HL-60/S4 treated with retinoic acid at 250 ng/mL for 4 days and 3 days (cell line): ENCODE measurements around the gene CDKN1C.

Source experiments
- in situ Hi-C: fragments of 300-500 bp; cut with MboI; formaldehyde crosslinking; loops from 2 replicates; pipeline ENCODE4 v1.7.0; 2022; ENCODE audit warnings: low sequenced_read_pairs

CDKN1C gene

GRCh38 chr11:2923446-2924375 is 38.1 kb upstream of the CDKN1C start:
- in situ Hi-C loops: no loop called here

GRCh38 chr11:2922655-2923054 is 37.1 kb upstream of the CDKN1C start:
- in situ Hi-C loops: no loop called here

- in situ Hi-C loops: no loop called here
Measured at GRCh38 chr11:2921742-2922493, 36.3 kb upstream of the CDKN1C start.

- in situ Hi-C loops: no loop called here
Measured at GRCh38 chr11:2921261-2921660, 35.7 kb upstream of the CDKN1C start.

GRCh38 chr11:2920343-2920742 is 34.8 kb upstream of the CDKN1C start:
- in situ Hi-C loops: no loop called here

GRCh38 chr11:2919837-2920236 is 34.3 kb upstream of the CDKN1C start:
- in situ Hi-C loops: no loop called here

GRCh38 chr11:2919188-2919587 is 33.6 kb upstream of the CDKN1C start:
- in situ Hi-C loops: no loop called here

- in situ Hi-C loops: no loop called here
Measured at GRCh38 chr11:2917842-2918490, 32.4 kb upstream of the CDKN1C start.

GRCh38 chr11:2916892-2917645 is 31.5 kb upstream of the CDKN1C start:
- in situ Hi-C loops: no loop called here

- in situ Hi-C loops: no loop called here
Measured at GRCh38 chr11:2916114-2916891, 30.7 kb upstream of the CDKN1C start.

GRCh38 chr11:2915473-2915872 is 29.9 kb upstream of the CDKN1C start:
- in situ Hi-C loops: no loop called here

- in situ Hi-C loops: no loop called here
Measured at GRCh38 chr11:2914455-2915195, 29.1 kb upstream of the CDKN1C start.

GRCh38 chr11:2913776-2914175 is 28.2 kb upstream of the CDKN1C start:
- in situ Hi-C loops: no loop called here

GRCh38 chr11:2913019-2913431 is 27.4 kb upstream of the CDKN1C start:
- in situ Hi-C loops: no loop called here

- in situ Hi-C loops: no loop called here
Measured at GRCh38 chr11:2912498-2912897, 26.9 kb upstream of the CDKN1C start.

GRCh38 chr11:2911785-2912391 is 26.3 kb upstream of the CDKN1C start:
- in situ Hi-C loops: no loop called here

GRCh38 chr11:2911088-2911784 is 25.7 kb upstream of the CDKN1C start:
- in situ Hi-C loops: no loop called here

GRCh38 chr11:2910401-2910955 is 24.9 kb upstream of the CDKN1C start:
- in situ Hi-C loops: no loop called here
